ENCODE measurements around the gene PLCG2.

GRCh38 chr16:82008957-82009592 lies 230.0 kb downstream of the PLCG2 start:
- TF ChIP-seq, protein P1, sequence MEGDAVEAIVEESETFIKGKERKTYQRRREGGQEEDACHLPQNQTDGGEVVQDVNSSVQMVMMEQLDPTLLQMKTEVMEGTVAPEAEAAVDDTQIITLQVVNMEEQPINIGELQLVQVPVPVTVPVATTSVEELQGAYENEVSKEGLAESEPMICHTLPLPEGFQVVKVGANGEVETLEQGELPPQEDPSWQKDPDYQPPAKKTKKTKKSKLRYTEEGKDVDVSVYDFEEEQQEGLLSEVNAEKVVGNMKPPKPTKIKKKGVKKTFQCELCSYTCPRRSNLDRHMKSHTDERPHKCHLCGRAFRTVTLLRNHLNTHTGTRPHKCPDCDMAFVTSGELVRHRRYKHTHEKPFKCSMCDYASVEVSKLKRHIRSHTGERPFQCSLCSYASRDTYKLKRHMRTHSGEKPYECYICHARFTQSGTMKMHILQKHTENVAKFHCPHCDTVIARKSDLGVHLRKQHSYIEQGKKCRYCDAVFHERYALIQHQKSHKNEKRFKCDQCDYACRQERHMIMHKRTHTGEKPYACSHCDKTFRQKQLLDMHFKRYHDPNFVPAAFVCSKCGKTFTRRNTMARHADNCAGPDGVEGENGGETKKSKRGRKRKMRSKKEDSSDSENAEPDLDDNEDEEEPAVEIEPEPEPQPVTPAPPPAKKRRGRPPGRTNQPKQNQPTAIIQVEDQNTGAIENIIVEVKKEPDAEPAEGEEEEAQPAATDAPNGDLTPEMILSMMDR (IDR thresholded peaks at IDR 0.05): no peak
- TF ChIP-seq POLR2A (IDR thresholded peaks at IDR 0.05): no peak
